HepG2 (cell line): ENCODE data around the gene FBXO28.

Source experiments
- CBX1 ChIP-seq: IDR thresholded peaks from one replicate; pipeline ENCODE4 v1.6.1; 2016; ENCODE audit warnings: antibody characterized with exemption, low read depth
- NR3C1 ChIP-seq: sonication (generic); formaldehyde crosslinking; IDR thresholded peaks from 2 replicates; pipeline ENCODE4 v1.4.0; 2020; ENCODE audit warnings: missing genetic modification reagents
- ONECUT2 ChIP-seq: sonication (generic); formaldehyde crosslinking; IDR thresholded peaks from 2 replicates; pipeline ENCODE4 v1.4.0; 2020; ENCODE audit warnings: missing genetic modification reagents
- ZKSCAN1 ChIP-seq: fragments of 150-350 bp; IDR thresholded peaks from 2 replicates; pipeline ENCODE4 v1.6.1; 2014; ENCODE audit warnings: low read length
- ZNF264 ChIP-seq: sonication (generic); formaldehyde crosslinking; IDR thresholded peaks from 2 replicates; pipeline ENCODE4 v1.4.0; 2020; ENCODE audit warnings: missing genetic modification reagents
- ZNF607 ChIP-seq: sonication (generic); formaldehyde crosslinking; IDR thresholded peaks from 2 replicates; pipeline ENCODE4 v1.5.1; 2020; ENCODE audit warnings: missing genetic modification reagents, mild to moderate bottlenecking, borderline replicate concordance
- ZNF619 ChIP-seq: sonication (generic); formaldehyde crosslinking; IDR thresholded peaks from 2 replicates; pipeline ENCODE4 v1.4.0; 2020; ENCODE audit warnings: mild to moderate bottlenecking, missing genetic modification reagents
- ZSCAN25 ChIP-seq: sonication (generic); formaldehyde crosslinking; IDR thresholded peaks from 2 replicates; pipeline ENCODE4 v1.8.0; 2022; ENCODE audit warnings: mild to moderate bottlenecking, missing genetic modification reagents
- ZSCAN9 ChIP-seq: IDR thresholded peaks from 2 replicates; pipeline ENCODE4 v1.6.1; 2016; ENCODE audit warnings: borderline replicate concordance

DNA sequence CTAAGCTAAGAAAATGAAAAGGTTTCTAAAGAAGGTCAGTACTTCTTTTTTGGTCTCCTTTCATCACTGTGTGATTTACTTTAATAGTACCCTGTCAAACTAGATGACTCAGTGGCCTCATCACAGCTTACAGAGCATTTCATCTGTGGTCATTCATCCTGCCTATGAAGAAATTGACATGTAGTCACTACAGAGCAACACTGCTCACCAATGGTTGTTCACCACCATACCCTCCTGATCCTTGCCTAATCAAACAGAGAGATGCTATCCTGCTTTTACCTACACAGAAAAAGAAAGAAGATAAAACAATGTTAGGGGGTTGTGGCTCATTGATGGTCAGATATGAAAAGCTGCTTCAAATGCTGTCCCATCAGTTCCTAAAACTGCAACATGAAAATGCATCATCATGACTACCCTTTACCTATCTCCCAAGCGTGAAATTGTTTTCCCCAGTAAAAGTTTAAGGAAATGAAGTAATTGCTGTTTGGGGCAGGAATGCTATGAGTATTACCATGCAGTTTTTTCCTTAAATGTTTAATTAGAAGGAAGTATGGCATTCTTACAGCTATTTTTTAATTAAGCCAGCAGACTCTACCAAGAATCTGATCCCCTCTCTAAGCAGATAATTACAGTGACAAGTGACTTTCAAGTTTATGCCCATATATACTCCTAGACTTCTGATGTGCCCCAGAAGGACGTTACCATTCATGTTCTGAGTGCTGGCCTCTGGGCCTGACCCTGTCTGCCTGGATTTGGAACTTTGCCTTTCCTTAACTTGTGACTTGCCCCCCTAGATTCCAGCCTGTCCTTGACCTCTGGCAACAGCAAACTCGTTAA lies 46.1 kb upstream of the FBXO28 start:
- TF ChIP-seq CBX1 (no peak), ZNF619 (no peak), NR3C1 (CRISPR knock-in tag) (no peak), ZNF607 (CRISPR knock-in tag) (no peak), ONECUT2 (CRISPR knock-in tag) (no peak), ZNF264 (CRISPR knock-in tag) (no peak), ZKSCAN1 (no peak), ZSCAN25 (no peak), ZSCAN9 (CRISPR knock-in tag) (no peak)
